Mesendoderm (in vitro differentiated cells): Measurements from ENCODE around the gene IQGAP2.

Experiments
- DNase-seq: peaks from one replicate; pipeline ENCODE4 v3.0.0; 2013
- H2AK5ac ChIP-seq: 2 replicates; pipeline ENCODE4 v1.6.1; 2013; ENCODE audit warnings: low read length, inconsistent platforms
- H2BK120ac ChIP-seq: 2 replicates; pipeline ENCODE4 v1.6.1; 2013; ENCODE audit warnings: low read depth, mild to moderate bottlenecking, low read length, moderate library complexity, mixed read lengths
- H2BK15ac ChIP-seq: replicated peaks from 2 replicates; pipeline ENCODE4 v1.6.1; 2013; ENCODE audit warnings: low read depth, mild to moderate bottlenecking, moderate library complexity
- H2BK5ac ChIP-seq: 2 replicates; pipeline ENCODE4 v1.6.1; 2013; ENCODE audit warnings: low read length, inconsistent platforms
- H3K18ac ChIP-seq: 2 replicates; pipeline ENCODE4 v1.6.1; 2013; ENCODE audit warnings: mild to moderate bottlenecking, low read length, mixed read lengths
- H3K23ac ChIP-seq: one replicate; pipeline ENCODE4 v1.6.1; 2013; ENCODE audit warnings: low read length
- H3K27ac ChIP-seq: 2 replicates; pipeline ENCODE4 v1.5.1; 2013; ENCODE audit warnings: low read depth, mild to moderate bottlenecking, inconsistent platforms, low read length, moderate library complexity
- H3K27me3 ChIP-seq: 2 replicates; pipeline ENCODE4 v1.6.1; 2013; ENCODE audit warnings: low read length, control low read depth, mild to moderate bottlenecking, inconsistent platforms; ENCODE audit not compliant: insufficient read depth, poor library complexity
- H3K36me3 ChIP-seq: 2 replicates; pipeline ENCODE4 v1.6.1; 2013; ENCODE audit warnings: low read length, inconsistent platforms; ENCODE audit not compliant: control insufficient read depth, insufficient read depth
- H3K4ac ChIP-seq: one replicate; pipeline ENCODE4 v1.6.1; 2013; ENCODE audit warnings: low read depth, mild to moderate bottlenecking, low read length, moderate library complexity
- H3K4me1 ChIP-seq: 2 replicates; pipeline ENCODE4 v1.6.1; 2013; ENCODE audit warnings: low read depth, low read length, inconsistent platforms; ENCODE audit not compliant: control insufficient read depth
- H3K4me2 ChIP-seq: 2 replicates; pipeline ENCODE4 v1.6.1; 2013; ENCODE audit warnings: low read length
- H3K4me3 ChIP-seq: 2 replicates; pipeline ENCODE4 v1.5.1; 2013; ENCODE audit warnings: mild to moderate bottlenecking, low read length
- H3K56ac ChIP-seq: one replicate; pipeline ENCODE4 v1.6.1; 2013; ENCODE audit warnings: low read length
- H3K79me1 ChIP-seq: 2 replicates; pipeline ENCODE4 v1.6.1; 2013; ENCODE audit warnings: low read length, inconsistent platforms
- H3K79me2 ChIP-seq: 2 replicates; pipeline ENCODE4 v1.6.1; 2013; ENCODE audit warnings: mild to moderate bottlenecking, low read length; ENCODE audit not compliant: control insufficient read depth, insufficient read depth
- H3K9ac ChIP-seq: 2 replicates; pipeline ENCODE4 v1.6.1; 2013; ENCODE audit warnings: low read length, inconsistent platforms
- H4K5ac ChIP-seq: one replicate; pipeline ENCODE4 v1.6.1; 2013; ENCODE audit warnings: low read length
- H4K8ac ChIP-seq: one replicate; pipeline ENCODE4 v1.6.1; 2013; ENCODE audit warnings: low read depth, mild to moderate bottlenecking, control low read depth, low read length, moderate library complexity
- WGBS: extraction: QIAGEN DNeasy Blood & Tissue Kit; methylation state at CpG from one replicate; pipeline ENCODE4 v1.1.7; 2013; ENCODE audit warnings: low lambda C conversion rate, missing lambda C conversion rate; ENCODE audit not compliant: insufficient coverage; ENCODE audit errors: extremely low coverage; 5-methylcytosine and 5-hydroxymethylcytosine counted together

Gene IQGAP2

DNA sequence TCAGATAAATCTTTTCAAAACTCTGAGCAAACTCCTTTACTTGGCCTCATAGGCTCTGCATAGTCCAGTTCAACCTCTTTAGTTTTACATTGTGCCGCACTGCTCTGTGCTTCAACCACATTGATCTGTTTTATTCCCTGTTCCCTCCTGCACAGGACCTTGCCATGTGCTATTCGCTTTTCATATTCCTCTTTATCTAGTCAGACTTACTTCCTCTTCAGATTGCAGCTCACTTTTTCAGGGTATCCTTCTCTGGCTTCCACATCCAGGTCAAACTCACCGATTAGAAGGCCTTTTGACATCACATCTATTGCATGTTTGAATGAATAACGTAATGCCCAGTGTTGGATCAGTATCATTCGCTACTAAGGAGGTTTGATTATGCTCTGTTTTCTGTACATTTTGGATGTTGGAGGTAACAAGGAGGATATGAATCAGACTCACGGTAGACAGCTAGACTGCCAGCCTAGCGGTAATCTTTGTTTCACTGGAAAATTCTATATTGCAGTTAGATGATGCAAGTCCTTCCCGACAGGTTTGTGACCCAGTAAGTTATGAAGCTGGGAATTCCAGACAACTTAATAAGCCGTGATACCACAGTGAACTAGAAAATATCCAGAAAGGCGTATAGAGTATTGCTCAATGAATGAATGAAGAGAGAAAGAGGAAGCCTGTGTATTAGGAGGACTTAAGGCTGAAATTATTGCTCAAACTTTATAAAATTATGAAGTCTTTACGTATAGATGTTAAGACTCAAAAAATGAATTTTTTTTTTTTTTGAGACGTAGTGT lies 65.7 kb downstream of the IQGAP2 start:
- Histone ChIP-seq H3K4ac (no peak overlapping the region), H3K4me1 (no peaks in the 10 kb centered on the region), H3K36me3 (no peaks in the 10 kb centered on the region), H2BK120ac (no peak overlapping the region), H3K4me3 (no peak overlapping the region), H3K79me2 (no peaks in the 10 kb centered on the region), H2BK5ac (no peak overlapping the region), H3K9ac (no peak overlapping the region), H2AK5ac (no peak overlapping the region), H3K27ac (no peak overlapping the region), H3K27me3 (no peaks in the 10 kb centered on the region), H2BK15ac (no peak overlapping the region), H3K18ac (no peak overlapping the region), H3K56ac (no peak overlapping the region), H3K4me2 (no peak overlapping the region), H3K79me1 (no peaks in the 10 kb centered on the region), H3K23ac (no peak overlapping the region), H4K8ac (no peak overlapping the region), H4K5ac (no peak overlapping the region)
- WGBS: no CpG with 5 or more reads among the region's 12 CpGs
- DNase-seq: no peak

- no peaks in the 10 kb centered on the region for H3K4me1 ChIP-seq
- H4K5ac ChIP-seq: no peak overlapping the region
- H4K8ac ChIP-seq: no peak overlapping the region
- H3K18ac ChIP-seq: no peak overlapping the region
- WGBS: no CpG with 5 or more reads among the region's 3 CpGs
- H3K27ac ChIP-seq: no peak overlapping the region
- no peak overlapping the region for H3K56ac ChIP-seq
- no peak overlapping the region for H3K4ac ChIP-seq
- no peaks in the 10 kb centered on the region for H3K36me3 ChIP-seq
- H3K79me1 ChIP-seq: no peaks in the 10 kb centered on the region
- no peak overlapping the region for H2BK5ac ChIP-seq
- no peak overlapping the region for H2AK5ac ChIP-seq
- H3K4me2 ChIP-seq: no peak overlapping the region
- no peak overlapping the region for H3K4me3 ChIP-seq
- H3K79me2 ChIP-seq: no peaks in the 10 kb centered on the region
- no peak overlapping the region for H2BK15ac ChIP-seq
- H3K27me3 ChIP-seq: no peaks in the 10 kb centered on the region
- no peak overlapping the region for H2BK120ac ChIP-seq
- H3K9ac ChIP-seq: no peak overlapping the region
- H3K23ac ChIP-seq: no peak overlapping the region
- no peak for DNase-seq
Observed at GRCh38 chr5:76469656-76470290, 66.7 kb downstream of the IQGAP2 start.

GRCh38 chr5:76470976-76471375 lies 67.9 kb downstream of the IQGAP2 start:
- Histone ChIP-seq H3K18ac (no peak overlapping the region), H3K4me2 (no peak overlapping the region), H3K36me3 (no peaks in the 10 kb centered on the region), H3K9ac (no peak overlapping the region), H4K8ac (no peak overlapping the region), H2BK5ac (no peak overlapping the region), H3K4me3 (no peak overlapping the region), H2AK5ac (no peak overlapping the region), H3K56ac (no peak overlapping the region), H3K23ac (no peak overlapping the region), H3K4ac (no peak overlapping the region), H3K27me3 (no peaks in the 10 kb centered on the region), H3K27ac (no peak overlapping the region), H2BK15ac (no peak overlapping the region), H4K5ac (no peak overlapping the region), H3K79me1 (no peaks in the 10 kb centered on the region), H3K4me1 (peaks cover 4% of the 10 kb centered on the region), H2BK120ac (no peak overlapping the region), H3K79me2 (no peaks in the 10 kb centered on the region)
- DNase-seq: no peak
- WGBS: no CpG with 5 or more reads among the region's 3 CpGs

GRCh38 chr5:76471406-76471805 lies 68.3 kb downstream of the IQGAP2 start:
- no peak overlapping the region for H3K18ac ChIP-seq
- H3K23ac ChIP-seq: no peak overlapping the region
- no peak overlapping the region for H3K4me3 ChIP-seq
- no peak overlapping the region for H2BK120ac ChIP-seq
- no peak overlapping the region for H3K27ac ChIP-seq
- peaks cover 4% of the 10 kb centered on the region for H3K4me1 ChIP-seq
- no peak overlapping the region for H4K8ac ChIP-seq
- H3K79me2 ChIP-seq: no peaks in the 10 kb centered on the region
- WGBS: no CpG with 5 or more reads among the region's 1 CpG
- H3K79me1 ChIP-seq: no peaks in the 10 kb centered on the region
- no peaks in the 10 kb centered on the region for H3K36me3 ChIP-seq
- no peak overlapping the region for H3K9ac ChIP-seq
- no peak overlapping the region for H3K4me2 ChIP-seq
- H2BK15ac ChIP-seq: no peak overlapping the region
- no peak overlapping the region for H3K56ac ChIP-seq
- no peak overlapping the region for H2AK5ac ChIP-seq
- no peak for DNase-seq
- H2BK5ac ChIP-seq: no peak overlapping the region
- H3K27me3 ChIP-seq: no peaks in the 10 kb centered on the region
- H3K4ac ChIP-seq: no peak overlapping the region
- H4K5ac ChIP-seq: no peak overlapping the region

DNA sequence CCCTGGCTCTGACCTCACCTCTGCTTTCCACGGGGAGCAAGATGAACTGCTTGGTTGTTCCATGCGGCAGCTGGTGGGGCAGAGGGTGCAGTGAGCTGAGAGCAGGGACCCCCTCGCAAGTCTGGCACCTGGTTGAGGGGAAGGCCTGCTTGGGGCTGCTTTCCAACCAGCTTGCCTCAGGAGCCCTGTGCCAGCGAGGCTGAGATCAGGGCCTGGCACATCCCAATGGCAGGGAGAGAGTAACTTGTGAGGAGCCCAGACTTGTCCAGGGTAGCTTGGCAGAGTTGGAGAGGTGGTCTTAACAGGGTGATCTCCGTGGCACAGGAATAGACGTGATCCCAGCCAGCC lies 68.9 kb downstream of the IQGAP2 start:
- no peak for DNase-seq
- no CpG with 5 or more reads among the region's 6 CpGs for WGBS
- Histone ChIP-seq H4K5ac (no peak overlapping the region), H2BK15ac (no peak overlapping the region), H3K36me3 (no peaks in the 10 kb centered on the region), H3K23ac (no peak overlapping the region), H2AK5ac (peak overlapping the region; percentile 54), H3K18ac (no peak overlapping the region), H3K4me2 (no peak overlapping the region), H2BK5ac (no peak overlapping the region), H3K79me2 (no peaks in the 10 kb centered on the region), H3K4me3 (no peak overlapping the region), H3K9ac (no peak overlapping the region), H3K4me1 (peaks cover 4% of the 10 kb centered on the region), H3K27ac (no peak overlapping the region), H3K79me1 (no peaks in the 10 kb centered on the region), H3K4ac (no peak overlapping the region), H2BK120ac (no peak overlapping the region), H4K8ac (no peak overlapping the region), H3K27me3 (no peaks in the 10 kb centered on the region), H3K56ac (no peak overlapping the region)
